GM12878 (cell line): ENCODE results near the gene SERPINB4. TPM values are rescaled to one million over a fixed set of nuclear protein-coding genes. Genes with fewer than 3 reads are reported as not detected.
"Not testable (repeated sequence)": the region's sequence is repeated elsewhere in the genome, so short reads cannot be mapped to it uniquely, and the experiment has no call there.

ENCODE experiments used
- ATAC-seq: fragments of 200-7000 bp; cut with Tn5 transposase; 3 replicates; pipeline ENCODE4 v1.9.1; 2020; ENCODE audit warnings: mild to moderate bottlenecking, moderate library complexity
- Bru-seq: library from RNA; stranded (reverse); fragments of 400-500 nt; gene quantifications from one replicate; lab custom pipeline; 2021; lab: Mats Ljungman, UMichigan
- BruChase-seq, 2 experiments: library from RNA; stranded (reverse); fragments of 400-500 nt; gene quantifications; one replicate each; lab custom pipeline; 2021; lab: Mats Ljungman, UMichigan
- BruUV-seq: library from RNA; stranded (reverse); fragments of 400-500 nt; replicated peaks from 2 replicates; lab custom pipeline; 2021; lab: Mats Ljungman, UMichigan
- CTCF ChIA-PET: fragments of 300-600 bp; sonication (Branson Sonifier 250); formaldehyde crosslinking; extraction: SDS; loops from one replicate; lab custom pipeline; 2021; ENCODE audit warnings: inconsistent platforms; lab: Yijun Ruan, JAX
- POLR2A ChIA-PET: fragments of 350-600 bp; formaldehyde crosslinking; extraction: SDS; loops from one replicate; lab custom pipeline; 2021; ENCODE audit warnings: inconsistent platforms; lab: Charles Lee
- RAD21 ChIA-PET: fragments of 300-600 bp; sonication (Branson Sonifier 250); formaldehyde crosslinking; loops from one replicate; lab custom pipeline; 2023; ENCODE audit warnings: antibody characterized with exemption; ENCODE audit not compliant: unreplicated experiment; lab: Charles Lee
- SMC1A ChIA-PET: fragments of 300-600 bp; sonication (Branson Sonifier 250); formaldehyde crosslinking; loops from one replicate; lab custom pipeline; 2023; ENCODE audit not compliant: unreplicated experiment, uncharacterized antibody; lab: Charles Lee
- DNase-seq: peaks from one replicate; pipeline ENCODE4 v3.0.0-alpha.2; 2011; ENCODE audit warnings: low read depth, low spot score
- FAIRE-seq: peaks from 3 replicates; lab custom pipeline; 2011; peaks lifted over from hg19 to GRCh38; lab: Jason Lieb, UNC
- H2AFZ ChIP-seq: 2 replicates; pipeline ENCODE4 v1.6.0; 2011; ENCODE audit warnings: low read depth, low read length, control low read depth; ENCODE audit not compliant: control insufficient read depth
- H3K27ac ChIP-seq: 2 replicates; pipeline ENCODE4 v1.5.1; 2011; ENCODE audit warnings: control low read depth; ENCODE audit not compliant: control insufficient read depth, insufficient read depth
- H3K27me3 ChIP-seq, 2 experiments: replicated peaks in 1 of 2; 2 replicates each; pipeline versions ENCODE4 v1.6.0 to v1.6.1; 2011; ENCODE audit warnings: low read length in 1 of 2; ENCODE audit not compliant: control insufficient read depth in 2 of 2, insufficient read depth in 2 of 2
- H3K36me3 ChIP-seq, 2 experiments: 2 replicates each; pipeline ENCODE4 v1.5.1; 2011; ENCODE audit warnings: low read length in 1 of 2; ENCODE audit not compliant: control insufficient read depth in 2 of 2, insufficient read depth in 2 of 2
- H3K4me1 ChIP-seq: 2 replicates; pipeline ENCODE4 v1.6.1; 2011; ENCODE audit warnings: mild to moderate bottlenecking, low read length, moderate library complexity, mixed read lengths; ENCODE audit not compliant: control insufficient read depth, insufficient read depth
- H3K4me2 ChIP-seq: 2 replicates; pipeline ENCODE4 v1.6.0; 2011; ENCODE audit warnings: control low read depth; ENCODE audit not compliant: control insufficient read depth, insufficient read depth
- H3K4me3 ChIP-seq: fragments of 200-600 bp; sonication (generic); 2 replicates; pipeline ENCODE4 v1.5.1; 2016
- H3K79me2 ChIP-seq: 2 replicates; pipeline ENCODE4 v1.6.0; 2011; ENCODE audit warnings: low read length; ENCODE audit not compliant: control insufficient read depth, insufficient read depth
- H3K9ac ChIP-seq: 2 replicates; pipeline ENCODE4 v1.8.0; 2011; ENCODE audit warnings: low read length, control low read depth, mixed read lengths; ENCODE audit not compliant: control insufficient read depth, insufficient read depth
- H3K9me3 ChIP-seq: replicated peaks from 3 replicates; pipeline ENCODE4 v1.5.1; 2011; ENCODE audit warnings: mild to moderate bottlenecking, low read length; ENCODE audit not compliant: control insufficient read depth, insufficient read depth
- H4K20me1 ChIP-seq: 2 replicates; pipeline ENCODE4 v1.6.0; 2011; ENCODE audit not compliant: control insufficient read depth, insufficient read depth
- BHLHE40 ChIP-seq, 2 experiments: fragments of 450-650 bp in 1 of 2; IDR thresholded peaks; 2 replicates each; pipeline ENCODE4 v1.6.1; 2011 to 2017; ENCODE audit warnings: low read depth in 2 of 2, borderline replicate concordance in 1 of 2, improper control_type of control experiment in 1 of 2, low read length in 1 of 2, mild to moderate bottlenecking in 1 of 2
- ETV6 ChIP-seq, 2 experiments: fragments of 450-650 bp in 1 of 2; IDR thresholded peaks in 1 of 2; conservative IDR thresholded peaks in 1 of 2; 2 replicates each; pipeline ENCODE4 v1.6.1; 2014; ENCODE audit warnings: antibody characterized with exemption in 1 of 2, borderline replicate concordance in 1 of 2, low read depth in 1 of 2, mild to moderate bottlenecking in 1 of 2, moderate library complexity in 1 of 2
- GABPA ChIP-seq: IDR thresholded peaks from 2 replicates; pipeline ENCODE4 v1.6.1; 2014; ENCODE audit warnings: antibody characterized with exemption, low read depth, mild to moderate bottlenecking, inconsistent platforms
- REST ChIP-seq: IDR thresholded peaks from 2 replicates; pipeline ENCODE4 v1.6.1; 2012; ENCODE audit warnings: mild to moderate bottlenecking, low read depth, low read length
- RUNX3 ChIP-seq: IDR thresholded peaks from 2 replicates; pipeline ENCODE4 v1.6.1; 2012; ENCODE audit warnings: low read length, inconsistent platforms
- TARDBP ChIP-seq: IDR thresholded peaks from 2 replicates; pipeline ENCODE4 v1.6.1; 2016; ENCODE audit warnings: borderline replicate concordance
- WGBS: methylation state at CpG from one replicate; pipeline ENCODE4 v1.1.6; 2016; ENCODE audit warnings: low lambda C conversion rate; ENCODE audit not compliant: insufficient replicate concordance, insufficient coverage; ENCODE audit errors: missing lambda C conversion rate; 5-methylcytosine and 5-hydroxymethylcytosine counted together
- in situ Hi-C: fragments of 300-500 bp; cut with MboI; formaldehyde crosslinking; loops from 9 replicates; pipeline ENCODE4 v1.14.3; 2018; ENCODE audit warnings: mixed read lengths
- intact Hi-C: fragments of 100-400 bp; cut with micrococcal nuclease; formaldehyde crosslinking; loops from one replicate; pipeline ENCODE4 v1.14.2; 2022; ENCODE audit not compliant: unreplicated experiment
- long read RNA-seq, 2 experiments: library from polyadenylated mRNA; unstranded; transcript quantifications; one replicate each; pipeline ENCODE4 v2.0.0, GENCODE V29; 2019 to 2020
- polyA minus RNA-seq, 3 experiments: library from RNA; depleted of rRNA, polyadenylated mRNA; stranded (reverse); fragments of >200 nt; gene quantifications; 2 replicates each; pipeline ENCODE4 v1.2.3, GENCODE V29; 2011
- polyA plus RNA-seq, 11 experiments: library from polyadenylated mRNA; depleted of rRNA in 4 of 11; unstranded in 6 of 11; stranded (reverse) in 5 of 11; fragments of >200 nt; fragmentation: Nextera tagmentation in 4 of 11; fragmentation: Illumina TruSeq in 1 of 11; extraction: Ambion mirVana in 4 of 11; extraction: Trizol in 1 of 11; gene quantifications; 1 replicate in 1 of 11; 2 replicates in 10 of 11; pipeline versions ENCODE4 v1.2.1 to v1.2.3, GENCODE V29; 2011 to 2016; ENCODE audit warnings: inconsistent platforms in 2 of 11, missing spikeins in 2 of 11, low read depth in 1 of 11
- total RNA-seq, 4 experiments: library from RNA; depleted of rRNA in 3 of 4; stranded (reverse); fragments of >200 nt in 3 of 4; fragmentation: Illumina TruSeq in 1 of 4; extraction: Trizol in 1 of 4; gene quantifications; 2 replicates each; pipeline versions ENCODE4 v1.2.1 to v1.2.3, GENCODE V29; 2013 to 2021

SERPINB4 gene
- not detected in 2 replicates for total RNA-seq (2013; cell fraction: nucleolus; rRNA removed)
- not detected in 2 replicates for total RNA-seq (2014; rRNA removed)
- not detected in 2 replicates for total RNA-seq (2014; rRNA removed; fragmentation: Illumina TruSeq; extraction: Trizol)
- not detected in 2 replicates for total RNA-seq (2021)
- polyA plus RNA-seq (2011; ENCODE audit: low read depth): not detected
- not detected in 2 replicates for polyA plus RNA-seq (2011; rRNA removed)
- polyA plus RNA-seq (2011; cell fraction: cytosol; rRNA removed): not detected in 2 replicates
- polyA plus RNA-seq (2011; cell fraction: nucleus; rRNA removed): not detected in 2 replicates
- not detected in 2 replicates for polyA plus RNA-seq (2012)
- polyA plus RNA-seq (2014; fragmentation: Illumina TruSeq; extraction: Trizol): not detected in 2 replicates
- polyA plus RNA-seq (2014; fragmentation: Nextera tagmentation; extraction: Ambion mirVana): not detected
- polyA plus RNA-seq (2014; rRNA removed): not detected in 2 replicates
- not detected for polyA plus RNA-seq (2016; fragmentation: Nextera tagmentation; extraction: Ambion mirVana)
- polyA minus RNA-seq (2011; rRNA and poly(A)+ RNA removed): not detected in 2 replicates
- polyA minus RNA-seq (2011; cell fraction: cytosol; rRNA and poly(A)+ RNA removed): not detected in 2 replicates
- not detected in 2 replicates for polyA minus RNA-seq (2011; cell fraction: nucleus; rRNA and poly(A)+ RNA removed)
- Bru-seq, nascent RNA: not detected
- BruChase-seq, experiment 1, labeled RNA remaining after a 6-hour chase: not detected
- not detected for BruChase-seq, experiment 2, labeled RNA remaining after a 2-hour chase
- long read RNA-seq, experiment 1: 0 reads
- long read RNA-seq, experiment 2: 0 reads

- WGBS: 0% methylated on average over 1 of the region's 2 CpGs
- FAIRE-seq, H3K36me3 ChIP-seq, H4K20me1 ChIP-seq, RAD21 ChIA-PET, H3K4me2 ChIP-seq, H3K4me3 ChIP-seq, intact Hi-C loops, H2AFZ ChIP-seq, H3K9me3 ChIP-seq, H3K9ac ChIP-seq, ATAC-seq, H3K27ac ChIP-seq, H3K4me1 ChIP-seq, CTCF ChIA-PET, POLR2A ChIA-PET, BruUV-seq, in situ Hi-C loops, H3K79me2 ChIP-seq, DNase-seq, SMC1A ChIA-PET, H3K27me3 ChIP-seq: not testable (repeated sequence)
Measured at GRCh38 chr18:63644142-63644541, at the start of gene SERPINB4. Gene SERPINB4, minus strand, starts transcription at chr18:63644256. Its CDS starts 679 bp downstream, at chr18:63643577.

GRCh38 chr18:63689064-63689463 is 45.0 kb upstream of the SERPINB4 start:
- no peaks in the 10 kb centered on the region for H3K9me3 ChIP-seq
- no peaks in the 10 kb centered on the region for H3K79me2 ChIP-seq
- no peaks in the 10 kb centered on the region for H3K4me1 ChIP-seq
- no peak overlapping the region for H3K27ac ChIP-seq
- no peak overlapping the region for H3K4me2 ChIP-seq
- SMC1A ChIA-PET: interaction anchor here (0.7 kb wide), 1 partner anchor 1252 kb away, joined by 3 read pairs; no protein-coding TSS in a partner anchor
- no TSS peak for BruUV-seq
- RAD21 ChIA-PET: no interaction called here
- ATAC-seq: no peak
- H3K36me3 ChIP-seq: no peaks in the 10 kb centered on the region
- POLR2A ChIA-PET: no interaction called here
- no peak for FAIRE-seq
- no peaks in the 10 kb centered on the region for H3K27me3 ChIP-seq
- no peak overlapping the region for H2AFZ ChIP-seq
- H3K9ac ChIP-seq: no peak overlapping the region
- in situ Hi-C loops: no loop called here
- H4K20me1 ChIP-seq: no peaks in the 10 kb centered on the region
- H3K4me3 ChIP-seq: no peak overlapping the region
- no peak for DNase-seq
- CTCF ChIA-PET: no interaction called here
- intact Hi-C loops: loop anchor here (10.0 kb wide), 1 partner anchor 156 kb away; no protein-coding TSS in a partner anchor
- WGBS: 0% methylated on average over 2 of the region's 2 CpGs
- no peak for TF ChIP-seq ETV6 (conservative IDR thresholded peaks at IDR 0.05 in 1 of 2, IDR thresholded peaks at IDR 0.05 in 1 of 2; ENCODE audit: borderline replicate concordance in 1 of 2, low read depth in 1 of 2)
- TF ChIP-seq GABPA: no peak
- no peak for TF ChIP-seq RUNX3
- no peak for TF ChIP-seq BHLHE40 (IDR thresholded peaks at IDR 0.05; ENCODE audit: borderline replicate concordance in 1 of 2, low read depth in 2 of 2, low read length in 1 of 2)
- TF ChIP-seq REST: no peak
- TF ChIP-seq TARDBP: no peak
